GM19025 (cell line): Measurements from ENCODE around the gene OTUB2.
A peak's percentile ranks its signal among the peaks of the same experiment; 100 is the strongest.

Experiments
- ATAC-seq: cut with Tn5 transposase; IDR thresholded peaks from one replicate; pipeline ENCODE4 v1.9.1; 2021; ENCODE audit warnings: mild to moderate bottlenecking, low read depth, moderate library complexity; ENCODE audit not compliant: unreplicated experiment

The OTUB2 gene

DNA sequence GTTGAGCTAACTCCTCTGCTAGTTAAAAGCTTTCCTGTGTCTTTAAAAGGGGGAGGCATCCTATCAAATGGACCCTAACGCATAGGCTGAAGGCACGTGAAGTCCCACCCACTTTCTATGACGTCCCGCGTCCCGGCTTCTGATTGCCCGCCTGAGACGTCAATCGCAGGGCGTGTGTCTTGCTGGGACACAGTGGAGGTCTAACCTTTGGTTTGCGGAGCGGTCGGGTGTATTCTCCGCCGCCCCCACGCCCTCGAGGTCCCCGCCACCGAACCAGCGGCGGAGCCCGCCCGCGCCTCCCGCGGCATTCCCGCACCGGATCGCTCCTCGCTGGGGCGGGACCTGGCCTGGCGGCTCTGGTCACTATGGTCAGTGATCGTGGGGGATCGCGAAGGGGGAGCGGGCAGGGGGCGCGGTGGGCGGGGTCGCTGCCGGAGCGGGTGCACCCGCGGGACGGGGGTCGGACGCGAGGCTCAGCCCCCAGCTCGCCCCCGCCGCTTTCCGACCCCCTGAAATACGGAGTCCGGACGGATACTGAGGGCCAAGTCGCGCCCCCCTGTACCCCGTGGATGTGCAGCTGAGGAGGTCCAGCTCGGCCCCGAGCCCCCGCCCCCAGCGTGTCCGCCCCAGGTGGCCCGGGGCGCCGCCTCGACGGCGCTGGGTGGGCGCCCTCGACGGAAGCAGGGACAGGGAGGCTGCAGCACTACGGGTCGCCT, at the start of gene OTUB2:
OTUB2 (plus strand) TSS at position 168 of the 716 bp plus-strand sequence; CDS start at position 366, 198 bp downstream.
- peak; percentile 99 for ATAC-seq

DNA sequence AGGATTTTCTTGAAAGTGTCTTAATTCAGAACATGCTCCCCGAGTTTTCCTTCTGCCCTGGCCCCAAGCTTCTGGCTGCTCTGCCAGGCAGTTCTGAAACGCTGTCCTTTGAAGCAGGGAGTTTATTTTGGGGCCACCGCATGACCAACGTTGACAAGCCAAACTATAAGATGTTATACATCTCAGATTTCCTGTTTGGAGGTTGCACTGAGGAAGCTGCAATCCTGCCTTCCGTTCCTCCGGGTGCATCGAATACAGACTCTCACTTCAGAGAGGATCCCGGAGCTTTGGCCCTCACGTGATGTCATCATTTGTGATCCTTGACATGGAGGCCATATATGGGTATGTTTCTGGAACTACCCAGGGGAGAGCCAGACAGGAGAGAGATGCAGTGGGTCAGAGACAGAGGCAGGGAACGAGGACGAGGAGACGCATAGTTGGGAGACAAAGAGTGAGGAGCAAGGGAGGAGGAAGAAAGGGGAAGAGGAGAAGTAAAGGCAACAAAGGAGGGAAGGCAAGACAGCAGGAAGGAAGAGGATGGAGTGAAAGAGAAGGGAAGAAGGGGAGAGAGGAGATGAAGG, 49.6 kb upstream of the OTUB2 start, which contains the start of gene ASB2:
ASB2 (minus strand) TSS at position 94 of the 581 bp plus-strand sequence. CDS start 12,031 bp downstream, outside the sequence.
- no peak for ATAC-seq

GRCh38 chr14:93977171-93977570, 49.0 kb upstream of the OTUB2 start:
- no peak for ATAC-seq

GRCh38 chr14:93977790-93978581, 48.2 kb upstream of the OTUB2 start:
- ATAC-seq, result peak; percentile 44

- no peak for ATAC-seq
Measured at GRCh38 chr14:93978735-93979134, 47.4 kb upstream of the OTUB2 start.

DNA sequence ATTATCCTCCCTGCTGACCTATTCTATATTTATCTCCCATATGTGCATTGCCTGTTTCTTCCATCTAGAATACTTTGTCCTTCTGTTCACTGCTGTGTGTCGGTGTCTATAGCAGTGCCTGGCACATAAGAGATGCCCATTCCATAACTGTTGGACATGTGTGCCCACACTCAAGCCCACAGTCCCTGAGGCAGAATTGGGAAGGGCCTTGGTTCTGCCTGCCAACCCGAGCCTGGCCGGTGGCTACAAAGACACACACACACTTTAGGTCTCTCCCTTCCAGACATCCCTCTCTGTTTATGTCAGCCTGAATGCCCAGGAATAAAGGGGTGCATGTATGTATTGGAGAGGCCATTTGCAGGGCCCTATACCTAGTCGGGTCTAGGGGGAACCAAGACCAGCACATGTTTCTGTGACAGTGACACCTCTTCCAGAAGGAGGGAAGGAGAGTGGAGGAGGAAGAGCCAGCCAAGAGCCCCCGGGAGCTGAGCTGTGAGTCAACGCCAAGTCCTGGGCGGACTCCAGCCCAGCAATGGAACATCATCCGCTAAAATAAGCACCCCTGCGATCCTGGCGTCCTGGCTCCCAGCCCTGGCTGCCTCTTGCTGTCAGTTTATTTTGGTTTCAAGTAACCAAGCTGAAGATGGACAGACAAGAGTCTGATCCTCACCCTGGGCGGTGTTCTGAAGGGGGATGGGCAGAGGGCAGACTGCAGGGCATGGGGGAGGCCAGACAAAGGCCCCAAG, 45.5 kb upstream of the OTUB2 start:
- ATAC-seq, result no peak

DNA sequence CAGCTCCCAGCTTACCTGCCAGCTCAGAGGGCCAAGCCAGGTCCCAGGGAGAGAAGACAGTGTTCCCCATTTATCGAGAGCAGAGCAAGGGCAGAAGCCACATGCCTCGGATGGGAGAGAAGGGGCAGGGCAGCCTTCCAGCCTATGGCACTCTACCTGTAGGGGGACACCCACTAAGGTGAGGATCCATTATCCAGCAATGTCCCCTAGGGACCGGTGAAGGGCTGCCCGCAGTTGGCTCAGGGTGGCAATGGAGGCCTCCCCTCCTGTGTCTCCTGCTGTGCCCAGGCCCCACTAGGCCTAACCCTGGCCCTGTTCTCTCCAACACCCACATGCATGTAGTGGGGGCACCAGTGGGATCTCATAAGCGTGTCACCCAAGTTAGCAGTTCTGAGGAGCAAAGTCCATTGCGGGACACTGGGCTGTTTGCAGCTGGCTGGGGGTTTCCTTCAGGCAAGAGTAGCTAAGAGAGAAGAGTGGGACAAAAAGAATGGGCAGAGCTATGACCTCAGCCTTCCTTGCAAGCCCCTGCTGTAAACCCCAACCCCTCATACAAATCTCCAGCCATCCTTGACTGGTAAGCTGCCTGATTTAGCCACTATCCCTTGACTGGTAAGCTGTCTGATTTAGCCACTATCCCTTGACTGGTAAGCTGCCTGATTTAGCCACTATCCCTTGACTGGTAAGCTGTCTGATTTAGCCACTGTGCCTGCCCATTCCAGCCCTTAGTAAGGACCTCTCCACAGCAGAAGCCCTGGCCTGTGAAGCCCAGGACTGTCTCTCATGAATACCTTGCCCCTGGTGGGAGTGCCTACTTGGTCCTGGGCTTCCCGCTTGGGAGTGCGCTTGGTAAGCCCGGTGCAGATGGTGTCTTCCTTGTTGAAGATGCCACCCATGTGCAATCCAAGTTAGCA, 44.6 kb upstream of the OTUB2 start:
- ATAC-seq, result no peak

DNA sequence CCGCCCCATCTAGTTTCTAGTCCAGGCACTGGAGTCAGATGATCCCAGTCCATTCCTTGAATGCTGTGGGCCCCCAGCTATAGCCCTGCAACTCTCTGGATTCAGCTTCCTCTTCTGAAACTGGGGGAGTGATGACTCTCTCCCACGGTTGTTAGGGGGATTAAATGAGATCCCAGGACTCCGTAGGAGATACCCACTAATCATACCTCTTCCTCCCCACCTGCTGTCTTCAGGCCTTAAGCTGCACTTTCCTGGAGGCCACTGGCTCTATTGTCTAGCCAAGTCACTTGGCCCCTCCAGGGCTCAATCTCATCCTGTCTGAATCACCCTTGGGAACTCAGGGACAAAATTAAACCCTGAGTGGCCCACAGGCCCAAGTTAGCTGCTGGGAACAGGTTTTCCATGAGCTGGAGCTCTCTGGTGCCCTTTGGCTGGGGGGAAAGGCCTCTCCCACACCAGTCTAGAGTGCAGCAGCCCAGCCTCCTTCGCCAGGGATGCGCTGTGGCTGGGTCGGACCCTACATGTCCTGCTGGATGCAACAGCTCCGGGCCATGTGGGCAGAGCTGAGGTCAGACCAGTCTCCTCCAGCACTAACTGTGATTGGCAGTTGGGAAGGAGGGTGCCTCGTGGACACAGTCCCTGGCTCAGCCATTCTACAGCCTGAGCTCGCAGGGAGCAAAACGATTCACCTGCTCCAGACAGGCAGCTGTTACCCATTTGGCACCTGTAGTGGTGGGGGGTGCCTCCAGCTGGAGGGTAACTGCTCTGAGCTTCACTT, 43.7 kb upstream of the OTUB2 start:
- ATAC-seq, result no peak

GRCh38 chr14:93984070-93984469, 42.1 kb upstream of the OTUB2 start:
- no peak for ATAC-seq

DNA sequence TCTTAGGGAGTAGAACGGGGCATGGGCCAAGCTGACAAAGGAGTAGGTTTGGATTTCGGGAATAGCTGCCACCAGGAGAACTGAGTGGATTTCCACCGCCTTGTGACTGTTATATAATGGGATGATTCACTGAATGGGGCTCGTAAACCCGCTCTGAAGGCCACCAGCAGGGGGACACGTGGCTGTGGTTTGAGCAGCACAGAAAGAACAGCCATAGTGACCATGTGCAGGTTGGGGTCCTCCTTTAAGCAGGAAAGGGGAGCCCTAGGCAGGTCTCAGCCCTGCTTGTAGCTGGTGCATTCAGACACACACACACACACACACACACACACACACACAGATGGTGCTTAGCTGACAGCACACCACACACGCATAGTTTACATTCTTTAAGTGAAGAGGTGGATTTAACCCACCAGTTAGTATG, 41.1 kb upstream of the OTUB2 start:
- no peak for ATAC-seq

- no peak for ATAC-seq
Measured at GRCh38 chr14:93986955-93987354, 39.2 kb upstream of the OTUB2 start.

GRCh38 chr14:93987376-93987775, 38.8 kb upstream of the OTUB2 start:
- no peak for ATAC-seq

DNA sequence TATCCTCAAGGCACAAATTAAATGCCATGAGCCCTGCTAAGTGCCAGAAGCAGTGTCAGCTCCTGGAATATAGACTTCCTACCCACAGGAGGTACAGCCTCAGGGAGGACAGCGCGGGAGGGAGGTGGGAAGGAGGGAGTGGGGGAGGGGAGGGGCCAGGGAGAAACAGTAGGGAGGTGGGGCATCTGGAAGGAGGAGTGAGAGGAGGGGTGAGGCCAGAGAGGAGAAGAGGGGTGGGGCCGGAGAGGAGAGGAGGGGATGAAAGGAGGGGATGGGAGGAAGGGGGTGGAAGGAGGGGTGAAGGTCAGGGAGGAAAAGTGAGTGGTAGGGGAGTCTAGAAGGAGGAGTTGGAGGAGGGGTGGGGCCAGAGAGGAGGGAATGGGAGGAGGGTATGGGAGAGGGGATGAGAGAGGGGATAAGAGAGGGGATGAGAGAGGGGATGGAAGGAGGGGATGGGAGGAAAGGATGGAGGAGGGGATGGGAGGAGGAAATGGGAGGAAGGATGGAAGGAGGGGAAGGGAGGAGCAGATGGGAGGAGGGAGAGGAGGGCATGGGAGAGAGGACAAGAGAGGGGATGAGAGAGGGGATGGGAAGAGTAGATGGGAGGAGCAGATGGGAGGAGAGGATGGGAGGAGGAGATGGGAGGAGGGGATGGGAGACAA, 38.2 kb upstream of the OTUB2 start:
- no peak for ATAC-seq

DNA sequence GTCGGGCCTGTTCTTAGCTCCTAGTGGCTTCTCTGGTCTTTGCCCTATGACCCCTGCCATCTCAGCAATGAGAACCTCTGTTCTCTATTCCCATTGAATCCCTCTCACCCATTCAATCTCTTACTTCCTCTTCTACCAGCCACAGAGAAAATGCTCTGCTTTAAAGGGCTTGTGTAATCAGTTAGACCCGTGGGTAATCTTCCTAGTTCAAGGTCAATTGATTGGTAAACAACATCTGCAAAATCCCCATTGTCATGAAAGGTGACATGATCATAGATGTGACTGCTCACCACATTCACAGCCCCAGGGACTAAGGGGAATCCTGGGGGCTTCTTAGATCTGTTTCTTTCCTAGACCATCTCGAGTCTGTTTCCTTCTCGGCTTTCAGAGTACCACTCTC, 36.2 kb upstream of the OTUB2 start:
- ATAC-seq, result peak; percentile 65

DNA sequence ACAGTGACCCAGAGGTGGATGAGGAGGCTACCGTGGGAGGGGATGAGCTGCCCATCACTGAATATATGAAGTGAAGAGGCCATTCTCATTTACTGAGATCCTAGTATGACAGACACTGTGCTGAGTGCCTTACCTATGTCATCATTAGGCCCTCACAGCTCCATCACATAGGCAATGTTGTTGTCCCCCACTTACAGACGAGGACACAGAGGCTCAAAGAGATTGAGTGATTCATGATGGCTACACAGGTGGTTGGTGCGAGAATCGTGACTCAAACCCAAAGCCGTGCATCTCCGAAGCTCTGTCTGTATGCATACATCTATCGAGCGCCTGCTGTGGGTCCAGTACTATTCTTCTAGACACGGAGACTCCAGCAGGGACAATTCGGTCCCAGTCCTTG, 34.9 kb upstream of the OTUB2 start:
- no peak for ATAC-seq

DNA sequence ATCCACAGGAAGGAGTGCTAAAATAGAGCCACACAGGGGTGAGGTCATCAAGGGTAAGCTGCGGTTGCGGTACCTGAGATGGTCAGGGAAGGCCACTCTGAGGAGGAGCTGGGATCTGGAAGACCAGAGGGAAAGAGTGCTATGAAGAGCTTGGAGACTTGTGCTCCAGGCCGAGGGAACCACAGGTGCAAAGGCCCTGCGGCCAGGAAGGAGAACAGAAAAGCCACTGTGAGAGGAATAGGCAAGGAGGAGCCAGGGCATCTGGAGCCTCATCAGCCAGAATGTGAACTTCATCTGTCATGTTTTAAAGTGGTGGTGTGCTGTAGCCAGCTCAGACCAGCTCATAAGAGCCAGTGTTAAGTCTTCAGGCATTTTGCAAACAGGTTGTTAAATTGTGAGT, 34.5 kb upstream of the OTUB2 start:
- no peak for ATAC-seq

DNA sequence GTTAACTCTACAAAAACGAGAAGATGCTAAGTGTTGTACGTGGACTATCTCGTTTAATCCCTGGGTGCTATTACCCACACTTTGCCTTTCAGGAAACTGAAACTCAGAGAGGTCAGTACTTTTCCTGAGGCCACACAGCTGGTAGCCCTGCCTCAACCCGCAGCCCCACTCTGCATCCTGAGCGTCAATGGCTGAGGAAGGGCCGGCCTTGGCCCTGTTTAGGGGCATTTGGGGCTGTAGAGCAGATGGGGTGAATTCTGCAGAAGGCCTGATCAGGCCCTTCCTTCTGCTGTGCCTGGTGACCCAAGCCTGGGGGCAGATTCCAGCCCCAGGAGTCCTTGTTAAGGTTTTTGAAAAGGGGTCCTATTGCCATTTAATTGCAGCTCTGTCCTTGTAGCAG, 32.8 kb upstream of the OTUB2 start:
- no peak for ATAC-seq

- no peak for ATAC-seq
Measured at GRCh38 chr14:93994919-93995682, 31.0 kb upstream of the OTUB2 start.
